ENCODE results near the gene TSPAN3.

Gene TSPAN3

GRCh38 chr15:77057685-77058084 lies 13.2 kb downstream of the TSPAN3 start:
- FAIRE-seq (no peak), DNase-seq (ENCODE audit: insufficient read length, low spot score) (no peak)

DNA sequence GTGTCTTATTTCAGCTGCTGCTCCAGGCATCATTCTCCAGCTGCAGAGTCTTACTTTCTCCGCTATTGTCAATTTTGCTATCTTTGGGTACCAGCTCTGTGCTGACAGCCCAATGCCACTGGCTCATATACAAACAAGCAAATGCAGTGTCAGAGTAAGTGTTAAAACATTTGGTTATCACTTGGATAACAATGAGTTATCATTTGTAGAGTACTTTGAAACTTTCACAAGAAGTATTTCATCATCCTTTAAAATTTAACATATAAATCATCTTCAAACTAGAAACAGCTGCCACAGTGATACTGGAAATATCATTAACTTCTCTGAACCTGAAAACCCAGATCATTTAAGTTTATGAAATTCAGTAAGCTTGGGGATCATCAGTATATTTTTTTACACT lies 13.8 kb downstream of the TSPAN3 start:
- DNase-seq (ENCODE audit: insufficient read length, low spot score), result no peak
- FAIRE-seq, result no peak

GRCh38 chr15:77053709-77054108 lies 17.2 kb downstream of the TSPAN3 start:
- no peak for FAIRE-seq
- DNase-seq (ENCODE audit: insufficient read length, low spot score), result no peak

GRCh38 chr15:77052556-77052955 lies 18.4 kb downstream of the TSPAN3 start:
- no peak for DNase-seq (ENCODE audit: insufficient read length, low spot score)
- FAIRE-seq, result no peak

DNA sequence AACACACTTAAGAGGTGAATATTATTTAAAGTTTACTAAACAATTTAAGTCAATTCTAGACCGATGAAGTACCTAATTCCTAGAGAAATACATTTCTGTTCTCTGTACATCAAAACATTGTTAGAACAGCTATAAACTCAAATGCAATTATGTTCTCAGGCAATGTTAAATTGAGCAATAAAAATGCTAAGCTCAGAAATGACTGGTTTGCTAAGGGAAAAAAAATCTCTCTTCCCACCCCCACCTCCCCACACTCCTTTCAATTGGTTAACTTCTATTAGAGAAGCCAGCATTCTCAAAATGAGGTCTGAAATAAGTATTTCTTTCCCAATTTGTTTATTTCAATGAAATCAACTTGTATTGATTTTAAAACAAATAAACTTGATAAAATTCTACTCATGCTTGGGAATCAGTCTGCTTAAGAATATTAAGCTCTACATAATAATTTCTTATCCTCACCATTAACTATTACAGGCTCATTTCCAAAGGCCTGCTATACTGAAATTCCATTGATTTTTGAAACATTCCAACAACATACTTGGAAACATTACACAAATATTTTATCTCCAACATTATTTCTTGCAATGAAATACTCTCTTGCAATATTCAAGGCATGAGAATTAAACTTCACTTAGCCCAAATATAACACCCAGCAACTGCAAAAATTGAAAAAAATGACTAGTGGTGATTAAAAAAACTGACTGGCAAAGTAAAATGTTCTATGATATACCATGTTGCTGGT lies 22.6 kb downstream of the TSPAN3 start:
- DNase-seq (ENCODE audit: insufficient read length, low spot score) (no peak), FAIRE-seq (no peak)

DNA sequence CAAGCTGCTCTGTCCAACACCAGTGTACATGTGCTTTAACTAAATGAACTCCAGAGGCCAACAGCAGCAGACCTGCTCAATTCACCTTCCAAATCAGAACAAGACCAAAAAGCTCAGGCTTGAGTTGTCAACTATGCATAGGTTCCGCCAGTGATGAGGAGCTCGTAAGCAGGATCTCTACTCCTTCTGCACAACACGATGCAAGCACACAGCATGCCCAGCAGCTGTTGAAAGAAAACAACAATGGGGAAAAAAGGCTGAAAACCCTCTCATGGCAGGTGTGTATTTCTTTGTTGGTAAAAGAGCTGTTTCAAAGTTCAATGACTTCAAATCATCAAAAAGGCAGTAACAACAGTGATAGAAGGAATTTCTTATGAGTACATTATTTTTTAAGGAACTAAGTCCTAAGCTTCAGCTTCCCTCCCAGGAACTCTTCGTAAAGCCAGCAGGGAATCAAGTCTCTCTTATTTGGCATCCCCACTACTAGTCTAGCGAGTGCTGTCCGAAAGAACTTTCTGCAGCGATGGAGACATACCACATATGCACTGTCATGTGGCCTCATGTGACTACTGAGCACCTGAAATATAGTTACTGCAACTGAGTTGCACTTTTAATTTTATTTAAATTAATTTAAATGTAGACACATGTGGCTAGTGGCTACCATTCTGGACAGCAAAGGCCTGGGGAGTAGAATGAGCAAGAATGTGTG lies 24.1 kb downstream of the TSPAN3 start:
- DNase-seq (ENCODE audit: insufficient read length, low spot score), result no peak
- FAIRE-seq, result no peak

DNA sequence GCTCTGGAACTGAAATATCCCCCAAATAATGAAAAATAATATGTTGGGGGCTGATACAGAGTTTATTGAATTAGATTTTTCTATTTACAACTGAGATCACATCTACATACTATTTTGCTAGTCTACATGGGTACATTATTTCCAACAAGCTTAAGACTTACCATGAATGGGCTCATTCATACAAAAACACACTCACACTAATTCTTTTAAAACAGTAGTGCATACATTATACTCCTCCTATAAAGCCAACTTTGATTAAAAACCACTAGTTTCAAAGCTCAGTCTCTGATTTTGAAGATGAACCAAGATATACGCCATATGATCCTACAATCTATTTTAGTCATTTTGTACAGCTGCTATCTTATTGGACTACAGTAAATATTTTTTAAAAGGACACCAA lies 24.9 kb downstream of the TSPAN3 start:
- no peak for DNase-seq (ENCODE audit: insufficient read length, low spot score)
- no peak for FAIRE-seq

DNA sequence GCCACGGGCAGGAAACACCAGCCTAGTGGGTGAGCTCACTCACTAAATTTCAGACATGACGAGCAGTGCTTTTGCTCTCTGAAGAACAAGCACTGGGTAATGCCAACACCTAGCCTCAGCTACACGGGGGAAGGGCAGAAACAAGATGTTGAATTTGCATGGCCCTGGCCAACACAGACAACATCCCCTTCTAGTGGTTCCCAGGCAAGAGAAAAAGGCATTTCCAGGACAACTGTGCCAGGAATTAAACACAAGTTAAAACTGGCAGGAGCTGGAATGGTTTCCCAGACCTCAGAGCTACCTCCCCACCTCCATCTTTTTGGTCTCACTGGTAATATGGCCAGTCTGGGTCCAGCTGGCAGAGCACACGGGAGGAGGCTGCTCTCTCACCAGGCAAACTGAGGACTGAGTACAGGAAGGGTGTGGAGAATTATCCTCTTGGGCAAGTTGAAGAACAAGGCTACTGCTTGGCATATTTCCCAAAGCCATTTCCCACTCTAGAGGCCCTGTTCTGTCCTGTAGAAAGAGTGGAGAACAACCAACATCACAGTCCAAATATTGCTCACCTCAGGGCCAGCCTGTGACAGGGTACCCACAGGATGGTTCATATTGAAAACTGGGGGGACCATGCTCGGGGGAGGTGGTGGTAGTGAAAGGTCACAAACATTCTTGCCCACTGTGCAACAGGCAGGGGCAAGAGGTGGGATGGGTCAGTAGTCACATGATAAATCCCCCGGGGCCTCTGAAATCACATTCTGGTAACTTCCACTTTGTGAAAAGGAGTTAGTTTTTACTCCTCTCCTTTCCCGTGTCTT lies 26.5 kb downstream of the TSPAN3 start:
- DNase-seq (ENCODE audit: insufficient read length, low spot score) (no peak), FAIRE-seq (no peak)

DNA sequence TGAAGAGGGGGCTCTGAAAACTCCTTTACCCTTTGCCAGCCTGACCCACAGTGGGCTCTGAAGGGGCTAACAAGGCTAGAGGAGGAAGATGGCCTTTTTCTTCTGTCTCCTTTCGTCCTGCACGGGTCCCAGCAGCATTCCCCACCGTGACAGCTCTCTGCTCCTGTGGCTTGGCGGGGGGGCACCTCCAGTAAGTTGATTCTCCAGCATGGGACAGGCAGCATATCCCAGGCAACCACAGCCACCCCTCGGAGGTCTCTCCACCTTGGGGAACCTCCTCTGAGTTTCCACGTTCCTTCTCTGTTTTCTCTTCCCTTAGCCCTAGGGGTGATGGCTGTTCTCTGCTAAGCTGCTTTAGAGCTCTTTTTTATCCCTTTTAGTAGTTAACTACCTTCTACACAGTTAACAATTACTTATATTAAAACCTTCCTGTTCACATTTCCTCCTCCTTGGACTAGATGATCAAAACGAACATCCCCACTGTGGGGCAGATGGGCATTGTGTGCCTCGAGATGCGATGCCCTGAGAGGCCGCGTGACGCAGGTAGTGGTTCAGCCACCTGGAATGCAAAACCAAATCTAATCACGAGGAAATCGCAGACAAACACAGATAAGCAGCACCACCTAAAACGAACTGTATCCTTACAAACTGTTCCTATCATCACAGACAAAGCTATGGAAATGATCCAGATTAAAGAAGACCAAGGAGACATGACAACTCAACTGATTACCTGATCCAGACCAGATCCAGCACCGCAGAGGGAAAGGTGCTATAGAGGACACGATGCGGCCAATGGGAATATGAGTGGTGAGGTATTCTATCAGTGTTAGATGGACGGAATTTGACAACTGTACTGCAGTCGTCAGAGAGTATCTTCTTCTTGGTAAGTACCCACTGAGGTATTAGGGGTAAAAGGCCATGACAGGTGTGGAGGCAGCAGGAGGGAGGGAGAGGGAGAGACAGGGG lies 27.7 kb downstream of the TSPAN3 start:
- DNase-seq (ENCODE audit: insufficient read length, low spot score) (no peak), FAIRE-seq (no peak)

- FAIRE-seq, result no peak
These were observed 28.5 kb downstream of the TSPAN3 start for GRCh38 chr15:77042245-77042919.

DNA sequence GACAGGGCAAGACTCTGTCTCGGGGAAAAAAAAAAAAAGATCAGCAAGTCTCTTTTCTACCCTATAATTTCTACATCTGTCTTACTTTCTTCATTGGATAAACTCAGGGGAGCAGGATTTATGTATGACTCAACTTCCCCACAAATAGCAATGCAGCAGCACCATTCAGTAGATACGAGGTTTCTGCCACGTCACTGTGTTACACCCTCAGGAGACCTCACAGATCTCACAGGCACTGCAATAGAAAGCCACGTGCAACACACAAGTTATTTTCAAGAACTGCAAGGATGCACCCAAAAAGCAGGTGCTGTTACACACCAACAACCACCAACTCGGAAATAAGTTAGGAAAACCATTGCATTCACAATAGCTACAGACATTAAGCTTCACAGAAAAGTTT lies 30.2 kb downstream of the TSPAN3 start:
- FAIRE-seq, result no peak

More at GRCh38 chr15:77042245-77042919, 28.5 kb downstream of the TSPAN3 start:
- DNase-seq (ENCODE audit: insufficient read length, low spot score), result no peak

GRCh38 chr15:77039848-77040247 lies 31.1 kb downstream of the TSPAN3 start:
- FAIRE-seq (no peak), DNase-seq (ENCODE audit: insufficient read length, low spot score) (no peak)

More for the DNA sequence above, 30.2 kb downstream of the TSPAN3 start:
- DNase-seq (ENCODE audit: insufficient read length, low spot score), result no peak

- DNase-seq (ENCODE audit: insufficient read length, low spot score) (no peak), FAIRE-seq (no peak)
These were observed 31.7 kb downstream of the TSPAN3 start for GRCh38 chr15:77039217-77039533.

- DNase-seq (ENCODE audit: insufficient read length, low spot score), result no peak
- FAIRE-seq, result no peak
These were observed 32.3 kb downstream of the TSPAN3 start for GRCh38 chr15:77038312-77039216.

DNA sequence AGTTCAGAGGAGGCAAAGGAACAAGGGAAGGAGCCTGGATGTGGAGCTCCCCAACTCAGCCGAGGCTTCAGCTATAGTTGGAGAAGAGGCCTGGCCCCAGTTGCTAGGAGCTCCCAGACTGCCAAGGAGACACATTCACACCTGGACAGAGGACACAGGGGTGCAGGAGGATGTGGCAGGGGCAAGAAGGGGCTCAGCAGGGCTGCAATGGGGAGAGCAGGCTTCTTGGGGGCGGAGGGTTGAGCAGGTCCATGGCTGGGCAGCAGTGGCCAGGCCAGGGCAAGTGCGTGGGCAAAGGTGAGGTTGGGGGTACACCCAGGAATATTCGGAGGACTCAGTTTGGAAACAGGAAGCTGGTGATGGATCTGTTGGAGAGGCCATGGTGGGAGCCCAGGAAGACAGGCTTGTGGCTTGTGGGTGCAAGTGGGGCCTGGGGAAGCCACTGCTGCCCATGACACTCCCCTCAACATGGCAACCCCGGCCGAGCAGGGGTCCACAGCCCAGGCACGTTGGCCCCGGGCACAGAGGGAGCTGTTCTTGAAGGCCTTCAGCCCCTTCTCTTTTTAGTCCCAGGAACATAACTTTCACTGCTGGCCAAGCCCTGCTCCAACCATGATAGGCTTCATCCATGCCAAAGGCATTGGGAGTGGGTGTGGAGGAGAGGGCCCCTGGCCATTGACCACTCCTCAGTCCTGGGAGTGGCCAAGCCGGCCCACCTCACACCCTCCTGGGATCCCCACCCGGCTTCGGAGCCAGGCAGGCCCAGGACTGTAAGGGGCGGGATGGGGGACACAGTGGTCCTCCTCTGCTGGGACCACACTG lies 33.3 kb downstream of the TSPAN3 start:
- FAIRE-seq, result no peak
- DNase-seq (ENCODE audit: insufficient read length, low spot score), result no peak

DNA sequence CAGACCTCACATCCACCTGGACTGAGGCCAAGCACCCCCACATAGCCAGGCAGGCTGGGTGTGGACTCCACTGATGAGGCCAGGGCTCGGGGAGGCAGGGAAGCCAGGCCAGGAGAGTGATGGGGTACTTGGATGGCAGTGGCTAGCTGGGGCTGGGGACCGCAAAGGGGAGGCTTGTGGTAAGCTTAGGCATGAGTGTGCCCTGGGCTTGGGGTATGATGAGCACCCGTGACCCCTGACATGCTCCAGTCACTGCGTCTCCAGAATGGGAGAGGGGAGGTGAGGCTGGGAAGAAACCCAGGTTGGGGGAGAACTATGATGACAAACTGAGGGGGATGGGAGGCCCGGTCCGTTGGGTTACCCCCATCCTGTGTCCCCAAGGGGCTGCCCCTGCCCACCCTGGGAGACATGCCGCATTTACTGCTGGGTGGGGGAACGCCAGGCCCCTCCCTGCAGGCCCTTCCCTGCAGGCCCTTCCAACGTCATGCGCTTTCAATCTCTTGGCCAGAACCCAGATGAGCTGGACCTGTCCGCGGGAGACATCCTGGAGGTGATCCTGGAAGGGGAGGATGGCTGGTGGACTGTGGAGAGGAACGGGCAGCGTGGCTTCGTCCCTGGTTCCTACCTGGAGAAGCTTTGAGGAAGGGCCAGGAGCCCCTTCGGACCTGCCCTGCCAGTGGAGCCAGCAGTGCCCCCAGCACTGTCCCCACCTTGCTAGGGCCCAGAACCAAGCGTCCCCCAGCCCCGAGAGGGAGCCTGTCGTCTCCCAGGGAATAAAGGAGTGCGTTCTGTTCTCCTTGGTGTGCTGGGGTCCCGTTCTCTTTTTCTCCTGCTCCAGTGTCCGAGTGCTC lies 34.1 kb downstream of the TSPAN3 start:
- FAIRE-seq (no peak), DNase-seq (ENCODE audit: insufficient read length, low spot score) (no peak)

- FAIRE-seq, result no peak
- no peak for DNase-seq (ENCODE audit: insufficient read length, low spot score)
These were observed 34.9 kb downstream of the TSPAN3 start for GRCh38 chr15:77035999-77036471.
